Measurements from ENCODE around the gene IGSF23.

Gene IGSF23

GRCh38 chr19:44572581-44572900, 40.8 kb upstream of the IGSF23 start:
- H3K4me3 ChIP-seq (replicated peaks; ENCODE audit: low read depth, low read length) = no peak overlapping the region
- DNase-seq (ENCODE audit: extremely low read depth, low read depth) = no peak
- TF ChIP-seq CTCF (IDR thresholded peaks at IDR 0.05; ENCODE audit: low read depth, low read length, missing control alignments) = no peak

DNA sequence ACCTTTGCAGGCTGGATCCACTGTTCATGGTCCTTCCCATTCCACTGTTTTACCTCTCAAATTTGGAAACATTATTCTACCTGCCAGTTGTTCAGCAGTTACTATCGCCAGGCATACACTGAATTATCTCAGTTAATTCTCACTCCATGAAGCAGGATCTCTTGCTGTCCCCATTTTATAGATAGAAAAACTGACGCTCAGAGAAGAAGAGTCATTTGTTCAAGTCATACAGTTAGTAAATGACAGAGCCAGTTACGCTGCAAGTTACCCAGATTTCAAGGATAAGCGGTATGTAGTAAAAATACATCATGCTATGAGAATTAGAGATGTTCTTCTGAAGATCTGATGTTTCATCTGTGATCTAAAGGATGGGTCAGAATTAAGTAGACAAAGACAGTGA, 40.2 kb upstream of the IGSF23 start:
- no peak for TF ChIP-seq CTCF (IDR thresholded peaks at IDR 0.05; ENCODE audit: low read depth, low read length, missing control alignments)
- H3K4me3 ChIP-seq (replicated peaks; ENCODE audit: low read depth, low read length) = no peak overlapping the region
- no peak for DNase-seq (ENCODE audit: extremely low read depth, low read depth)

DNA sequence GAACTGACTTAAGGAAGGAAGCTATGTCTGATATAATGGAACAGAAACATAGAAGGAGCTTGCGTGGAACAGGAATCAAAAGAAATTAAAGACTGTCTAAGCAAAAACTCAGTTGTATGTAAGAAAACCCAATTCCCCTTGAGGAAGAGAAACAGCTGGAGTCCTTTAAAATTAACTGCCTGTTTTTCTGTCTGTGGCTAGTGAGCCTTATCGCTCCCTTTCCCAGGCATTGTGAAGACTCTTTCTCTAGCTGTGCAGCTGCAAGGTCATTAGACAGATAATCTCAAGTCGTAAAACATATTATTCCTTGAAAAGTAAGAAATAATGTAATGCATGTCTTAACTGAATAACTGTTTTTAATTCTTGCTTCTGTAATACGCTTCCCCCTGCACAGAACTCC, 39.7 kb upstream of the IGSF23 start:
- H3K4me3 ChIP-seq (replicated peaks; ENCODE audit: low read depth, low read length) = no peak overlapping the region
- no peak for DNase-seq (ENCODE audit: extremely low read depth, low read depth)

DNA sequence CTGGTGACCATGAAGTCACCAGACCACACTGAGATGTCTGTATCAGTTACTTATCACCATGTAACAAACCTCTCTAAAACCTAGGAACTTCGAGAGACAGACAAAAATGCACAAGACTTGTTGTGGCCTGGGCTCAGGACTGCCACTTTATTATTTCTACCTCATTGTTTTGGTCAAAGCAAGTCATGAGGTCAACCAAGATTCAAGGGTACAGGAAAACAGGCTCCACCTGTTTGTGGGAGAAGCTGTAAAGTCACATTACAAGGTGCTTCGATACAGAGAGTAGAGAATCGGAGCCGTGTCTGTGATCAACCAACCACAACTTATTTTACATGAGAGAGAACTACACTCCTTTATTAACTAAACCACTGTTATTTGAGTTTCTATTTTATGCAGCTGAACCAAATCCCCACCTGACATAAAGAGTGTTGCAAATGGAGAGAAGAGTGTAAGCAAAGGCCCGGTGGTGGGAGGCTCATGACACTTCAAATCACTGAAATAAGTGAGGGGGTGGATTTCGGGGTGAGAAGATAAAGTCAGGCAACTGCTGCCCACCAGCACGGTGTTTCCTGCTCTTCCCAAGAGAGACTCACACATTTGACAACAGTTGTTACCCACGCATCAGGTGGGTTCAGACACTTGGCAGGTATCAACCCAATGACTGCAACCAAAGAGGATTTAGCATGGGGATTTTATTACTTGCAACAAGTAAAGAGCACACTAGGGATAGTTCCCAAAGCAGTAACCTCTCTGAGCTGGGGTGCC, 39.0 kb upstream of the IGSF23 start:
- DNase-seq (ENCODE audit: extremely low read depth, low read depth) = no peak
- no peak for TF ChIP-seq CTCF (IDR thresholded peaks at IDR 0.05; ENCODE audit: low read depth, low read length, missing control alignments)
- H3K4me3 ChIP-seq (replicated peaks; ENCODE audit: low read depth, low read length) = no peak overlapping the region

More for the DNA sequence above, 39.7 kb upstream of the IGSF23 start:
- TF ChIP-seq CTCF (IDR thresholded peaks at IDR 0.05; ENCODE audit: low read depth, low read length, missing control alignments) = no peak

- TF ChIP-seq CTCF (IDR thresholded peaks at IDR 0.05; ENCODE audit: low read depth, low read length, missing control alignments) = no peak
- no peak overlapping the region for H3K4me3 ChIP-seq (replicated peaks; ENCODE audit: low read depth, low read length)
- no peak for DNase-seq (ENCODE audit: extremely low read depth, low read depth)
Measured at GRCh38 chr19:44575116-44575700, 38.2 kb upstream of the IGSF23 start.

DNA sequence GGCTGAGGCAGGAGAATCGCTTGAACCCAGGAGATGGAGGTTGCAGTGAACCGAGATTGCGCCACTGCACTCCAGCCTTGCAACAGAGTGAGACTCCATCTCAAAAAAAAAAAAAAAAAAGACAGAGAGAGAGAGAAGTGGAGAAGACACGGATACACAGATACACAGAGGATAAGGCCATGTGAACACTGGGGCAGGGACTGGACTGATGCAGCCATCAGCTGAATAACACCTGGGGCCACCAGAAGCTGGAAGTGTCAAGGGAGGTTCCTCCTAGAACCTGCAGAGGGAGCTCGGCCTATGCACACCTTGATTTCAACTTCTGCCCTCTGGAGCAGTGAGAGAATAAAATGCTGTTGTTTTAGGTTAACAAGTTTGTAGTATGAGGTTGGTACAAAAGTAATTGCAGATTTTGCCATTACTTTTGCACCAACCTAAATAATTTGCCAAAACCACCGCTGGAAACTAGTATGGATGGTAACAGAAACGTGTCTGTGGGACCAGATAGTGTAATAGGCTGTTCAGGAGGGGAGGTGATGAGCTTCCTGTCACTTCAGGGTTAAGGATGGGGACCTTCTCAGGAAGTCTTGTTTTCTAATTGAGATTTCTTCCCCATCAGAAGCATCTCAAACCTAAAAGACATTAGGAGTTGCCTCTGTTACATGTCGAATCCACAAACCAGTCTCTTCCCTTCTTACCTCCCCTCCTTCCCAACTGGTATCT, 36.4 kb upstream of the IGSF23 start:
- peak; percentile 60 for TF ChIP-seq CTCF (IDR thresholded peaks at IDR 0.05; ENCODE audit: low read depth, low read length, missing control alignments)

More for the DNA sequence above, 36.4 kb upstream of the IGSF23 start:
- H3K4me3 ChIP-seq (replicated peaks; ENCODE audit: low read depth, low read length) = no peak overlapping the region
- no peak for DNase-seq (ENCODE audit: extremely low read depth, low read depth)

All from HFF-Myc (cell line).